ENCODE results near the gene ABL1.
A peak's percentile ranks its signal among the peaks of the same experiment; 100 is the strongest.

The ABL1 gene

GRCh38 chr9:130789747-130790672, 45.0 kb upstream of the ABL1 start (continued):
- TF ChIP-seq ZBTB8A (tag by site-specific recombination; IDR thresholded peaks at IDR 0.05) (peak; percentile 50), ZNF660 (tag by site-specific recombination; IDR thresholded peaks at IDR 0.05) (no peak), ZSCAN18 (tag by site-specific recombination; IDR thresholded peaks at IDR 0.05) (no peak), ZNF677 (tag by site-specific recombination; IDR thresholded peaks at IDR 0.05) (no peak), ZNF561 (tag by site-specific recombination; IDR thresholded peaks at IDR 0.05; ENCODE audit: borderline replicate concordance) (no peak), SP7 (tag by site-specific recombination; IDR thresholded peaks at IDR 0.05) (no peak), ZNF223 (tag by site-specific recombination; IDR thresholded peaks at IDR 0.05) (peak; percentile 55; the same call in 1 of the 2 replicates), ZNF423 (tag by site-specific recombination; IDR thresholded peaks at IDR 0.05) (no peak), ZNF433 (tag by site-specific recombination; IDR thresholded peaks at IDR 0.05; ENCODE audit: low read depth) (0 out of 2 replicates have a peak, but pooled peaks have one; percentile 47), ZFP3 (tag by site-specific recombination; IDR thresholded peaks at IDR 0.05; ENCODE audit: low read depth) (no peak), ZNF664 (tag by site-specific recombination; IDR thresholded peaks at IDR 0.05) (no peak), ZSCAN23 (tag by site-specific recombination; IDR thresholded peaks at IDR 0.05) (no peak)
- TF ChIP-seq, protein P1, sequence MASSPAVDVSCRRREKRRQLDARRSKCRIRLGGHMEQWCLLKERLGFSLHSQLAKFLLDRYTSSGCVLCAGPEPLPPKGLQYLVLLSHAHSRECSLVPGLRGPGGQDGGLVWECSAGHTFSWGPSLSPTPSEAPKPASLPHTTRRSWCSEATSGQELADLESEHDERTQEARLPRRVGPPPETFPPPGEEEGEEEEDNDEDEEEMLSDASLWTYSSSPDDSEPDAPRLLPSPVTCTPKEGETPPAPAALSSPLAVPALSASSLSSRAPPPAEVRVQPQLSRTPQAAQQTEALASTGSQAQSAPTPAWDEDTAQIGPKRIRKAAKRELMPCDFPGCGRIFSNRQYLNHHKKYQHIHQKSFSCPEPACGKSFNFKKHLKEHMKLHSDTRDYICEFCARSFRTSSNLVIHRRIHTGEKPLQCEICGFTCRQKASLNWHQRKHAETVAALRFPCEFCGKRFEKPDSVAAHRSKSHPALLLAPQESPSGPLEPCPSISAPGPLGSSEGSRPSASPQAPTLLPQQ (tag by site-specific recombination; IDR thresholded peaks at IDR 0.05), result no peak
- TF ChIP-seq, protein P2, sequence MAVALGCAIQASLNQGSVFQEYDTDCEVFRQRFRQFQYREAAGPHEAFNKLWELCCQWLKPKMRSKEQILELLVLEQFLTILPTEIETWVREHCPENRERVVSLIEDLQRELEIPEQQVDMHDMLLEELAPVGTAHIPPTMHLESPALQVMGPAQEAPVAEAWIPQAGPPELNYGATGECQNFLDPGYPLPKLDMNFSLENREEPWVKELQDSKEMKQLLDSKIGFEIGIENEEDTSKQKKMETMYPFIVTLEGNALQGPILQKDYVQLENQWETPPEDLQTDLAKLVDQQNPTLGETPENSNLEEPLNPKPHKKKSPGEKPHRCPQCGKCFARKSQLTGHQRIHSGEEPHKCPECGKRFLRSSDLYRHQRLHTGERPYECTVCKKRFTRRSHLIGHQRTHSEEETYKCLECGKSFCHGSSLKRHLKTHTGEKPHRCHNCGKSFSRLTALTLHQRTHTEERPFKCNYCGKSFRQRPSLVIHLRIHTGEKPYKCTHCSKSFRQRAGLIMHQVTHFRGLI (tag by site-specific recombination; IDR thresholded peaks at IDR 0.05), result no peak
- TF ChIP-seq, protein P3, sequence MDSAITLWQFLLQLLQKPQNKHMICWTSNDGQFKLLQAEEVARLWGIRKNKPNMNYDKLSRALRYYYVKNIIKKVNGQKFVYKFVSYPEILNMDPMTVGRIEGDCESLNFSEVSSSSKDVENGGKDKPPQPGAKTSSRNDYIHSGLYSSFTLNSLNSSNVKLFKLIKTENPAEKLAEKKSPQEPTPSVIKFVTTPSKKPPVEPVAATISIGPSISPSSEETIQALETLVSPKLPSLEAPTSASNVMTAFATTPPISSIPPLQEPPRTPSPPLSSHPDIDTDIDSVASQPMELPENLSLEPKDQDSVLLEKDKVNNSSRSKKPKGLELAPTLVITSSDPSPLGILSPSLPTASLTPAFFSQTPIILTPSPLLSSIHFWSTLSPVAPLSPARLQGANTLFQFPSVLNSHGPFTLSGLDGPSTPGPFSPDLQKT (IDR thresholded peaks at IDR 0.05; ENCODE audit: borderline replicate concordance, low read depth, low read length), result no peak

- CTCF ChIA-PET, result interaction anchor here (1.5 kb wide), 1 partner anchor 21 kb away, joined by 7 read pairs; no protein-coding TSS in a partner anchor
- Histone ChIP-seq H3K4me1 (ENCODE audit: control insufficient read depth, insufficient read depth, low read length) (no peaks in the 10 kb centered on the region), H3K9me3 (ENCODE audit: control insufficient read depth, insufficient read depth, low read depth, low read length) (no peaks in the 10 kb centered on the region), H3K27ac (ENCODE audit: extremely low read depth, low read depth, low read length) (no peak overlapping the region), H3K4me3 (ENCODE audit: low read depth, low read length) (no peak overlapping the region), H3K36me3 (ENCODE audit: control insufficient read depth in 2 of 2, insufficient read depth in 1 of 2, low read length in 2 of 2) (no peaks in the 10 kb centered on the region)
- POLR2A ChIA-PET, result no interaction called here
- TF ChIP-seq OVOL3 (tag by site-specific recombination; IDR thresholded peaks at IDR 0.05) (no peak), GLI2 (tag by site-specific recombination; IDR thresholded peaks at IDR 0.05; ENCODE audit: borderline replicate concordance, low read depth) (no peak), PATZ1 (tag by site-specific recombination; IDR thresholded peaks at IDR 0.05) (no peak), HOXD13 (CRISPR knock-in tag; IDR thresholded peaks at IDR 0.05; ENCODE audit: borderline replicate concordance) (no peak), KLF17 (tag by site-specific recombination; IDR thresholded peaks at IDR 0.05) (no peak), ZNF239 (tag by site-specific recombination; IDR thresholded peaks at IDR 0.05) (no peak), ZNF274 (IDR thresholded peaks at IDR 0.05; ENCODE audit: low read length) (no peak), ZNF274 (tag by site-specific recombination; IDR thresholded peaks at IDR 0.05; ENCODE audit: borderline replicate concordance) (no peak)
- TF ChIP-seq, protein P4, sequence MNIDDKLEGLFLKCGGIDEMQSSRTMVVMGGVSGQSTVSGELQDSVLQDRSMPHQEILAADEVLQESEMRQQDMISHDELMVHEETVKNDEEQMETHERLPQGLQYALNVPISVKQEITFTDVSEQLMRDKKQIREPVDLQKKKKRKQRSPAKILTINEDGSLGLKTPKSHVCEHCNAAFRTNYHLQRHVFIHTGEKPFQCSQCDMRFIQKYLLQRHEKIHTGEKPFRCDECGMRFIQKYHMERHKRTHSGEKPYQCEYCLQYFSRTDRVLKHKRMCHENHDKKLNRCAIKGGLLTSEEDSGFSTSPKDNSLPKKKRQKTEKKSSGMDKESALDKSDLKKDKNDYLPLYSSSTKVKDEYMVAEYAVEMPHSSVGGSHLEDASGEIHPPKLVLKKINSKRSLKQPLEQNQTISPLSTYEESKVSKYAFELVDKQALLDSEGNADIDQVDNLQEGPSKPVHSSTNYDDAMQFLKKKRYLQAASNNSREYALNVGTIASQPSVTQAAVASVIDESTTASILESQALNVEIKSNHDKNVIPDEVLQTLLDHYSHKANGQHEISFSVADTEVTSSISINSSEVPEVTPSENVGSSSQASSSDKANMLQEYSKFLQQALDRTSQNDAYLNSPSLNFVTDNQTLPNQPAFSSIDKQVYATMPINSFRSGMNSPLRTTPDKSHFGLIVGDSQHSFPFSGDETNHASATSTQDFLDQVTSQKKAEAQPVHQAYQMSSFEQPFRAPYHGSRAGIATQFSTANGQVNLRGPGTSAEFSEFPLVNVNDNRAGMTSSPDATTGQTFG (tag by site-specific recombination; IDR thresholded peaks at IDR 0.05; ENCODE audit: borderline replicate concordance), result no peak
Observed at GRCh38 chr9:130791303-130791894, 43.7 kb upstream of the ABL1 start.

All from HEK293 (cell line).